HG03159 (cell line): ENCODE measurements around the gene YKT6.
"Not testable (repeated sequence)": the region's sequence is repeated elsewhere in the genome, so short reads cannot be mapped to it uniquely, and the experiment has no call there.

Source experiments
- ATAC-seq: cut with Tn5 transposase; IDR thresholded peaks from one replicate; pipeline ENCODE4 v1.9.1; 2021; ENCODE audit warnings: mild to moderate bottlenecking, moderate library complexity; ENCODE audit not compliant: unreplicated experiment

Gene YKT6

GRCh38 chr7:44172352-44172751, 28.4 kb upstream of the YKT6 start:
- no peak for ATAC-seq

DNA sequence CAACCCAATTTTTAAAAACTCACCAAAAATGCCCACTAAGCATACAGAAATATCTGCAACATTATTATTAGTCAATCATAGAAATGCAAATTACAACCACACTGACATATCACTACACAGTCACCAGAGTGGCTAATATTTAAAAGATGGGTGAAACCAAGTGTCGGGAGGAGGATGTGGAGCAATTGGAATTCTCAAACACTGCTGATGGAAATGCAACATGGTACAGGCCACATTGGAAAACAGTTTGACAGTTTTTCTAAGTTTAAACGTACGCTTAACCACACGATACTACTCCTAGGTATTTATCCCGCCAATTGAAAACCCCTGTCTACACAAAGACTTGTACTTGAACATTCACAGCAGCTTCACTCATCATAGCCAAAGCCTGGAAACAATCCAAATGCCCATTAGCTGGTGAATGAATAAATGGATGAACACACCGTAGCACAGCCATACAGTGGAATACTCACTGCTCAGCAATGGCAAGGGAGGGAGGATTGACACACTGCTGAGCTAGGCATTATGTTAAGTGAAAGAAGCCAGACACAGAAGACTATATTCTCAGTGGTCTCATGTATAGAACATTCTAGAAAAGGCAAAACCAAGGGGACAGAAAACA, 27.9 kb upstream of the YKT6 start:
- ATAC-seq: no peak

DNA sequence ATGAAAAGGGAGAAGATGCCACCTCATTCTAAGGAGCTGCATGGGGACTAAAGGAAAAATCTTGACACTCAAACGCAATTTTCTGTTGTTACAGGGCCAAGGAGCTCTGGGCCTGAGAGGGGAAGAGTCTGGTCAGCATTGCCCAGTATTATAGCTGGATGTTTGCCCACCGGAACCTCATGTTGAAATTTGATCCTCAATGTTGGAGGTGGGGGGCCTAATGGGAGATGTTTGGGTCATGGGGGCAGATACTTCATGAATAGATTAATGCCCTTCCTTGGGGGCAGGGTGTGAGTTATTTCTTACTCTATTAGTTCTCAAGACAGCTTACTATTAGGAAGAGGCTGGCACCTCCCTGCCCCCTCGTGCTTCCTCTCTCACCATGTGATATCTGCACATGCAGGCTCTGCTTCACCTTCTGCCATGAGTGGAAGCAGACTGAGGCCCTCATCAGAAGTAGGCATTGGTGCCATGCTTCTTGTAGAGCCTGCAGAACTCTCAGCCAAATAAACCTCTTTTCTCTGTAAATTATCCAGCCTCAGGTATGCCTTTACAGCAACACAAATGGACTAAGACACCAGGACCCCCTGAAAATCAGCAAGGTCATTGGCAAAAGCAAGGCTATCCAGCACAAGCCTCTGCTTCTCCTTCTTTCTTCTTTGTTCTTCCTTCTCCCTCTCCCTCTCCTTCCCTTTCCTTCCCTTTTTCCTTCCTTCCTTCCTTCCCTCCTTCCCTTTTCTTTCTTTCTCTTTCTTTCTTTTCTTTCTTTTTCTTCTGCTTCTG, 26.7 kb upstream of the YKT6 start:
- no peak for ATAC-seq

DNA sequence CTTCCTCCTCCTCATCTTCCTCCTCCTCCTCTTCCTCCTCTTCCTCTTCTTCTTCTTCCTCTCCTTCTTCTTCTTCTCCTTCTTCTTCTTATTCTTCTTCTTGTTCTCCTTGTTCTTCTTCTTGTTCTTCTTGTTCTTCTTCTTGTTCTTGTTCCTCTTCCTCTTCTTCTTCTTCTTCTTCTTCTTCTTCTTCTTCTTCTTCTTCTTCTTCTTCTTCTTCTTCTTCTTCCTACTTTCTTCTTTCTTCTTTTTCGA, 26.2 kb upstream of the YKT6 start:
- ATAC-seq: not testable (repeated sequence)

DNA sequence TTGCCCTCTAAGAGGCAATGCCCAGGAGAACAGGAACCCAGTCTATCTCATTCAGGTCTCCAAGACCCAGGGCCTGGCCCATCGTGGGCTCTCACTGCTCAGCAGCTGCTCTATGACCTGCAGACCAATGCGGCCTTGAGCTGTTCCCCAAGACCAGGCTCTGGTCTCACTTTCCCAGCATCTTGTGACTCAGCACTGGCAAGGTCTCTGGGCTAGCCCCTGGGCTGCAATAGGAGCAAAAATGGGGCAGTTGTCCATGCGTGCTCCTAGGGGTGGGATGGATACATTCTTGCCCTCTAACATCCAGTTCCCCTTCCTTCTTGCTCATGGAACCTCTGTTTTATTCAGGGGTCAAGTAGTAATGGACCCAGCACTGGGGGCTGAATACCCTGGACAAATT, 25.0 kb upstream of the YKT6 start:
- no peak for ATAC-seq

DNA sequence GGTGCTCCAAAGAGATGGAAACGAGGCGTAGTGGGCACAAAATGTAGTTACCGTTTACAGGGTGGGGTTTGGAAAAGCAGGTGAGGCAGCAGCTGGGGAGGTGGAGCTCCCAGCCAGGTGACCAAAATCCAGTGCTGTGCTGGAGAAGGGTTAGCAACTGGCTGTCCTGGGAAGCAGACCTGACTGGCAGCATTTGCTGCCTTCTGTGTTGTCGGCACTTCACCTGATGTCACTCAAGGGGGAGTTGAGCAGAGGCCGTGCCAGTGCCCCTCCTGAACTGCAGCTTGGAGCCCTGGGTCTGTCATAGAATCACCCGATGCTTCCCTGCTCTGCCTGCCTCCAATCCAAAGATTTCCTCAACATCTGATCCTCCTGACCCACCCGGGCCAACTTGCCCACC, 24.3 kb upstream of the YKT6 start:
- ATAC-seq: no peak

DNA sequence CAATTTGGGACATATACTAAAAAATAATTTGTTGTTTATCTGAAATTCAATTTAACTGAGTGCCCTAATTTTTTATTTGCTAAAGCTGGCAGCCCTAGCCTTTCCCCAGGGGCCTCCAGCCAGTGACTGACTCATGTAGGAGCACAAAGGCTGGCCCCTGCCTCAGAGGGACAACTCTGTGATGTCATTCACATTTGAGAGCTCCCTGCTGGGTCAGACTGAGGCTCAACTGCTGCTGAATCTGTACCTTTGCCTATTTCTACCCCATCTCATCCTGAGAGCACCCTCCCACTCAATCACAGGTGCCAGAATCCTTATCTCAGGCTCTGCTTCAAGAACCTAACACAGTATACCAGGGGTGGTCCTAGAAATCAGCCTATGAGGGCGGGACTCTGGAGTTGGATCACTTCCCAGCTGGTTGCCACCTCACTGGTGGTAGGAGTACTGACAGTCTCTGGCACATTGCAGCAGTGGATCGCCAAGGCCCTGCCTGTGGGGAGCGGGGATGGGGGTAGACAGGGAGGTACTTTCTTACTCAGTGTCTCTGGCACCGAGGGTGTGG, 23.1 kb upstream of the YKT6 start:
- ATAC-seq: no peak

DNA sequence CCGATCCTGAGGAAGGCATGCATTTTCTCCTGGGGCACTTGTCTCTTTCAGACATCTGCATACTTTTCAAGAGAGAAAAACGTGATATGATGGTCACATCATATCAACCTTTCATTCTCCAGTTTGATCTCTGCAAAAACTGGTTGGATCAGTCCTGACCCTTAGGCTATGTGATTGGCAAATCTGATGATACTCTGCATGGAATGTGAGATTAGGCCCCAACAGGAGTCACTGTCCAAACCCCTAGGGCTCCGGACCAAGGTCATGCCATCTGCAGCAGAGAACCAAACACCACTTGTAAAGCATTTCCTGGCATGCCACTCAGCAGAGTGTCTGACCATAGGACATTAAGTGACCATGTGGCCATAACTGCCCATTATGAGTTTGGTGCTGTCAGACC, 20.1 kb upstream of the YKT6 start:
- no peak for ATAC-seq

DNA sequence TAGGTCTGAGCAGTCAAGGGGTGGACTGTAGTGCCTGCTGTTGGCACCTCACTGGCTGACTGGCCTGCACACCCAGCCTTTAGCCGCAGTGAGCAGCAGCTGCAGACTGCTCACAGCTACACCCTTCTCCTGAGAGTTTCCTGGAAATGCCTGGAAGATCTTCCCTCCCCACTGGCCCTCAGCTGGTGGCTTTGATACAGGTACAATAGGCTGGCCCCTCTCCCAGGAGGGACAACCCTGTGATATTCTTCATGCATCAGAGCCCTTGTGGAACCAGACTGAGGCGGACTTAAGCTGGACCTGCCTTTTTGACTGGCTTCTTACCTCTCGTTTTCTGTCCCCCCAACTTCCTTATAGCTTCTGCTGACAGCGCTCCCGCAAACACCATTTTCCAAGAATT, 18.0 kb upstream of the YKT6 start:
- no peak for ATAC-seq

DNA sequence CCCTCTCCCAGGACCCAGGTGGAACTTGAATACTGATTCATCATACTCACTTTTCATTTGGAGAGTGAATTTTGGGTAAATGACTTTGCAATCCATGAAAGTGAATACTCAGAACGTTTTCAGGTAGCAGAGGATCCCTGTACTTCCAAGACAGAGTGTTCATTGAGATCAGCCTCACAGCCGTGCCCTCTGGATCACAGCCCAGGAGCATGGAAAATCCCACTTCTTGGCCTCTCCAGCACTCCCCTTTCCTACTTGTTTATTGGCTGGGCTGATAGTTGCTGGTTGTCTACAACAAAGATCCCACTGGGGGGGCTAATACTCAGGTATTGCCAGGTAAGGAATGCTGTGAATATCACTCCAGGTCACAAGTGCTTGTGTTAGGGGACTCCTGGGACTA, 17.4 kb upstream of the YKT6 start:
- no peak for ATAC-seq

DNA sequence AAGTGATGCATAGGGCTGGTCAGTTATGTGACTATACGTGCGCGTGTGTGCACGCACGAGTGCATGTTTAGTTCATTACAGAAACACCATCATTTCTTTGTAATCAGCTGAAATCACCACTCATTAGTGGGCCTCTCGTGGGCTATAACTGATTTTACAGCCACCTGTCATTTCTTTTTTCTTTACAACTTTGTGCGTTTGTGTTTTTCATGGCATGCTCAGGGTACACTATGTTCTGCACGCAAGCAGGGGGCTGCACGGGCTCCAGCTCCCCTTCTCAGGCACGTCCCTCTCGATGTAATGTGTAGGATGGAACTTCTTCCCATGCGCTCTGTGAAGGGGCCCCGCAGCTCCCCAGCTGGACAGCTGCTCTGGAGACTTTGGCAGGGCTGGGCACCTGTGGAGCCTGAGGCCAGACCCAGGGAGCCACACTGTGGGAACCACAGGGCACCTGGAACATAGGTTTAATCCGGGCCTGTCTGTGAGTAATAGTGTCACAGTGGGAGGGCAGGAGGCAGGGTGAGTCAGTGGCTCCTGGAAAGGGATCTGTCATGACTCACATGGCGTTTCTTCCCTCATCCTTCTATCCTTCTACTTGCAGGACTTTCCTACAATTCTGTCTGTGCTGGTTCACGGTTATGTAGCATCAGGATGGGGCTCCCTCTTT, 16.4 kb upstream of the YKT6 start:
- ATAC-seq: no peak

DNA sequence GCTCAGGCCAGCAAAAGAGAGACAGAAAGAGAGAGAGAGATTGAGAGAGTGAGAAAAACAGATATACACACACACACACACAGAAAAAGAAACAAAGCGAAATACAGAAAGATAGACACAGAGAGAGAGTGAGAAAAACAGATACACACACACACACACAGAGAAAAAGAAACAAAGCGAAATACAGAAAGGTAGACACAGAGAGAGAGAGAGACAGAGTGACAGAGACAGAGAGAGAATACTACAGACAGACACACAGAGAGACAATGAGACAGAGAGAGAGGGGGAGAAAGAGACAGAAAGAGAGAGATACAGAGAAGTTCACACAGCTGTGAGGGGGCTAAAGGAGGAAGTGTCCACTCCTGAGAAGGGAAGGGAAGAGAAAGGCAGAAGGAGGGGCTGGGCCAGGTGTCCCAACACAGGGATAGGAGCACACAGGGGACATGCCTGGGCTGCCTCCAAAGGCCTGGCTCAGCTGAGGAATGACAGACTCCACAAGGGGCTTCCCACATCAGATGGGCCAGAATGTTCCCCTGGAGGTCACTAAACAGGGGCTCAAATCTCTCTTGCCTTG, 15.8 kb upstream of the YKT6 start:
- ATAC-seq: no peak

DNA sequence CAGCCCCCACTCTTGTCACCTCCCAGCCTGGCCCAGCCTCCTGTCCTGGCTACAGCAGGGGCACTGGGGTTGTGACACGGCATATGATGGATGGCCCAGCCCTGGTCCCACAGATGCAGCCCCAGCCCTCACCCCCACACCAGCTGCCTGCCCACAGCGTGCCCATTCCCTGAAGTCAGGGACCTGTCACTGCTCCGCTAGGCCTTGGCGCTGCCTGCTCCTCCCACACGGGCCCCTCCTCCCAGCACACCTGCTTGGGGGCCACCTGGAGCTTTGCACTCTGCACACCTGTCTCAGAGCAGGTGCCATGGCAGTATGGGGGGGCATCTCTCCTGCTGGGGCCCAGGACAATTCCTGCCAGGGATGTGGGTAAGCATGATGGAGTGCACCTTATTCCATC, 15.0 kb upstream of the YKT6 start:
- no peak for ATAC-seq

- ATAC-seq: no peak
Measured at GRCh38 chr7:44186736-44187135, 14.0 kb upstream of the YKT6 start.

- ATAC-seq: no peak
Measured at GRCh38 chr7:44187636-44188416, 13.0 kb upstream of the YKT6 start.

DNA sequence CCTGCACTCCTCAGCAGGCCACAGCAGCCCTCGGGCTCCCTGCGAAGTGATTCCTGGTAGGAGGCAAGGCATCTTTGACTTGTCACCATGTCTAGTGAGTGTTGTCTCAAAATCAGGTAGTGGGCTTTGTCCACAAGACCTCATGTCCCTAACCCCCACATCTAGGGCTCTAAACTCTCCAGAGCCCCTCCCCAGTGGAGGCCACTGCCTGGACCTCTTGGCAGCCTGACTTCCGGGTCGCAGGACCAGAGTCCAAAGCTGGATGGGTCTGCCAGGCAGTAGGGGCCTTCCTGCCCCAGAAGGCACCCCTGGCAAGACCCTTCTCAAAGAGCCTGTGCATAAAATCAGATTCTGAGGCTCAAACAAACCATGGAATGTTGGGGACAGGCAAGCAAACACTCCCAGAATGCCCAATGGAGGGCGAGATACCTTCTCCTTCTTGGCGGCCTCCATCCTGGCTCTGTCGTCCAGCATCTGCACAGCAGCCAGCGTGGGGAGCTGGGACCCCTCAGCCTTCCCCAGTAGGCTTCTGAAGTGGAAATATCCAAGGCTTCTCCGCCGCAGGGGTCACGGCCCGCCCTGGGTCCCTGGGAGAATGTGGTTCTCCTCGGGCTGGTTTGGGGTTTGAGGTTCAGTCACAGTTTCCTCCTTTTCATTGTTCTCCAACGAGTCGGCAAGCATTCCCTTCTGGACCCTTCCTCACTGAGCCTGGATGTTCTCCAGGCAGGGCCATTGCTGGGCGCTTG, 12.1 kb upstream of the YKT6 start:
- ATAC-seq: no peak

DNA sequence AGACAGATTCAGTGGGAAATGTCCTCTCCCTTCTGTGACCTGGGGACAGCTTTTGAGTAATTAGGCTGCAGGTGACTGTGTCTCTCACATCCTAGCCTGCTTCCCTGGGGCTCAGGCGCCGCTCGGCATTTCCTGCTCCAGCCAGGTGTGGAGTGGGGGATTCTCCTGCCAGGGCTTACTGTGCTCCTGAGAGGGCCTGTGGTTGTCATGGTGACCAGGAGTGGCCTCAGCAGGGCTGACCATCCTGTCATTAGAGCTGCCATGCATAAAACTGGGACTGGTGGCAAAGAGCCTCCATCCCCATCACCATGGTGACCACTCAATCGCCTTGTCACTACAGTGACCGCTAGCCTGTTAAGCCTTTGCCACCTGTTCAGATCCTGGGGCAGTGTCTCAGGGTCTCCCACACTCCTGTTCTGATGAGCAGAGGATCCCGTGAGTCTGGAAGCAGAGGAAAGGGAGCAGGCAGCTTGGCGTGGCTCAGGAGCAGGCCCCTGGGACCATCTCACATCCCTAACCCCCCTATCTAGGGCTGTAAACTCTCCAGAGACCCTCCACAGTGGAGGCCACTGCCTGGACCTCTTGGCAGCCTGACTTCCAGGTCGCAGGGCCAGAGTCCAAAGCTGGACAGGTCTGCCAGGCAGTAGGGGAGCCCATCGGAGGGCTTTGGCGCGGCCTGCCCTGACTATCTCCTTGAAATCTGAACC, 11.3 kb upstream of the YKT6 start, which contains the start of gene GCK:
Gene GCK, minus strand, starts transcription at position 154 of the 707 bp plus-strand sequence. CDS start 486 bp downstream, outside the sequence.
- no peak for ATAC-seq

GRCh38 chr7:44189993-44190872, 10.5 kb upstream of the YKT6 start:
- no peak for ATAC-seq

DNA sequence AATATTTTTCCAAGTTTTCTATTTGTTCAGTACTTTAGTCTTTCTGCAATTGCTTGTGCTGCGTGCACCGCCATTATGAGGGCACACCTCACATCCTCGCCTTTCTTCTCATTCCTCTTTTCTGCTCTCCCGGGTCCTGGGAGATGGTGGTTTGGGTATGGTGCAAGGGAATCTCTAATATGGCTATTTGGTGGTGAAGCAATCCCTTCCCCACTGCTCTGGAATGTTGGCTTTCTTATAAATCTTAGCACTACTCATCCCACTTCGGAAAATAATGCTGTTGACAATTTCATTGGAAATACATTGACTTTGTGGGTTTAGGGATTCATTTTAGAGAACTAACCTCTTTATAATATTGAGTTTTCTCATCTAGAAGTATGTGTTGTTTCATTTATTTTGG, 9.6 kb upstream of the YKT6 start:
- ATAC-seq: no peak
